Brain pericyte (primary cell): Measurements from ENCODE around the gene TEX261.
"Not testable (repeated sequence)": the region's sequence is repeated elsewhere in the genome, so short reads cannot be mapped to it uniquely, and the experiment has no call there.

Source experiments
- DNase-seq: peaks from one replicate; pipeline ENCODE4 v3.0.0-alpha.2; 2012; ENCODE audit warnings: low read depth, low spot score

TEX261 gene

DNA sequence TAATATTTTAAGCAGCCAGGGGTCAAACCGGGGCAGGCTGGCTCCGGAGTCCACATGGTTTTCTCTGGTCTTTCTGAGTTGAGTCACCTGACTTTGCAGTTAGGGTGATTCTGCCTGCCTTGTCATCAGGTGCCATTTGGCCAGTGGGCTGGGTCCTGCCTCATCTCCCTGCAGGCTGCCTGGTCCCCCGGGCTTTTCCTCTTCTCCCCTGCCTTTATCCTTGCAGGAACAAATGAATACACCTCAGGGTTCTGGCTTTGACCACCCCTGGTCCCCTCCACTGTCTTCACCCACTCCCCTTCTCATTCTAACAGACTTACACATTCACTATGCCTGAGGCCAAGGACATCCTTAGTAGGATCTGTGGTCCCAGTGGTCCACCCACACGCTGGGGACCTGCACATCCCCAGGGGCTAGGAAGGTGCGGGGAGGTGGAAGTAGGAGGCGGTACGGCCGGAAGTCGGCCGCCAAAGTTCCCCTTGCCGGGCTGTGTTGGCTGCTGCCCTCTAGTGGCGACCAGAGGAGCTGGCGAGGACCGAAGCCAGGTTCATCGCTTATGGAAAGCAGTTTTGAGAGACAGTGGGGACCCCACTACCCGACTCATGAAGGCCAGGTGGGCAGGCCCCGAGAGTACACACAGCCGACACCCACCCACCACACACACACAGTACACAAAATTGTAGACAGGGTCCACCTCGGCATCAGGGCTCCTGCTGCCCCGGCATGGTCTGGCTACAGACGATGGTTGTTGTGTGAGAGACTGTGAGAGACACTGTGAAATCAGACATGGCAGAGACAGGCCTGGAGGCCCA lies 6.3 kb upstream of the TEX261 start:
- no peak for DNase-seq

DNA sequence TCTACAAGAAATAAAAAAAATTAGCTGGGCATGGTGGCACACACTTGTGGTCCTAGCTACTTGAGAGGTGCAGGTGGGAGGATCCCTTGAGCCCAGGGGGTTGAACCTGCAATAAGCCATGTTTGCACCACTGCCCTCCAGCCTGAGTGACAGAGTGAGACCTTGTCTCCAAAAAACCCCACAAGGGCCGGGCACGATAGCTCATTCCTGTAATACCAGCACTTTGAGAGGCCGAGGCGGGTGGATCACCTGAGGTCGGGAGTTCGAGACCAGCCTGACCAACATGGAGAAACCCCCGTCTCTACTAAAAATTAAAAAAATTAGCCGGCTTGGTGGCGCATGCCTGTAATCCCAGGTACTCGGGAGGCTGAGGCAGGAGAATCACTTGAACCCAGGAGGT lies 5.3 kb upstream of the TEX261 start:
- not testable (repeated sequence) for DNase-seq

DNA sequence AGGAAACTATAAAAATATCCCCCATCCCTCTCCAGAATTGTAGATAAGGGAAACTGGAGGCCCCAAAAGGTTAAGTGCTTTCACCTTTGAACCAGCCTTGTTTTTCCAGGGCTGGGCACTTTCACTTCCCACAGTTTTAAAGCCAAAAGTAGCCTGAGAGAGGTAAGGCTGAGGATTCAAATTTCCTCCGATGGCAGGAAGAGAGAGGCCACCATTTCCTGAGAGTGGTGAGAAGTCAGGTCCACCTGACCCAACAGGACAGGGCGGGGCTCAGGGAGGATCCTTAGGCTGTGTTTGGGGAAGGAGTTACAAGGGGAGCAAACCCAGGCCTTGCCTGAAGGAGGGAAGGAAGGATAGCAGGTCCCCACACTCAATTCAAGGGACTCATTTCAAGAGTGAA lies 4.7 kb upstream of the TEX261 start:
- no peak for DNase-seq

DNA sequence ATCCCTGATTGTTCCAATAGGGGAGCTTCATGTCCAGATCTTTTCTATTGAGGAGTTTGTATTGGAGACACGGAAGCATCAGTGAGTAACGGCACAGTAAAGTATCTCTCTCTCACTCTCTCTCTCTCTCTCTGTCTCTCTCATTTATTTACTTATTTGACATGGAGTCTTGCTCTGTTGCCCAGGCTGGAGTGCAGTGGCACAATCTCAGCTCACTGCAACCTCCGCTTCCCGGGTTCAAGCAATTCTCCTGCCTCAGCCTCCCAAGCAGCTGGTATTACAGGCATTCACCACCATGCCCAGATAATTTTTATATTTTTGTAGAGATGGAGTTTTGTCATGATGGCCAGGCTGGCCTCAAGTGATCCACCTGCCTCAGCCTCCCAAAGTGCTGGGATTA lies 4.2 kb upstream of the TEX261 start:
- DNase-seq = not testable (repeated sequence)

DNA sequence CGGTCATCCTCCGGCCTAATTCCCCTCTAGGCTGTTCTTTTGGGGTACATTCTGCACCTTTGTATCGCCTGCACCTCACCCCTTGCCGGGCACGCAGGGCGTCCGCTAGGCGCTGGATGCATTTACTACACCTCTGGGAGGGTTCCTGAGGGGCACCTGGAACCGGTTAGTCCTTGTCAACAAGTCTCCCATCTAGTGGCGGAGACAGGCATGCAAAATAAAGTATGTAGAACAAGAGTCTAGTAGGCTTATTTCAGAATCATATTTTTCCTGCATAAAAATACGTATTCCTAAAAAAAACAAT lies 705 bp upstream of the TEX261 start:
- DNase-seq = no peak

DNA sequence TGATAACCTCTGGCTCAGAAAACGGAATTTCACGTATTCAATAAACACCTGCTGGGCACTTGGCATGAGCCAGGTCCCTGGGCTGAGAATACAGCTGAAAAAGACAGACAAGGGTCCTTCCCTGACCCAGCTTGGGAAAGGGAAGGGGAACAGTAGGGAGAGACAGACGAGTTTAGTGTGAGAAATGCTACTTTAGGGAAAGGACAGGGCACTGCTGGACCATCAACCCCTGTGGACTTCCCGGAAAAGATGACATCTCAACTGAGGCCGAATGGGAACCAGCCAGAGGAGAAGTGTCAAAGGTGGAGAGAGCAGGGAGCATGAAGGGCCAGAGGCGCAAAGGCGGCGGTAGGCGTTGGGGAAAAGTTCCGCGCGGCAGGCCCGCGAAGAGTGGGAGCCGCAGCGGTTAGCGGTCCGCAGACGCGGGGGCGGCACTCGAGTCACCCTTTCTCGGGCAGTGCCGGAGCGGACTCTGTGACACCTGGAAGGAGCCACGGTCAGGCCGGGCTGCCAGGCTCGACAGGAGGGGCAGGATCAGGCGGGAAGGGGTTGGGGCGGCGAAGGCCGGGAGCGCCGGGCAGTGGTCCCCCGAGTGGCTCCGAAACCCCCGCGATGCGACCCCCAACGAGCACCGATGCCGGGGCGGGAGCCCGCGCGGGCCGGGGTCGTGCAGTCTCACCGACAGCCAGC lies 519 bp downstream of the TEX261 start:
- no peak for DNase-seq

DNA sequence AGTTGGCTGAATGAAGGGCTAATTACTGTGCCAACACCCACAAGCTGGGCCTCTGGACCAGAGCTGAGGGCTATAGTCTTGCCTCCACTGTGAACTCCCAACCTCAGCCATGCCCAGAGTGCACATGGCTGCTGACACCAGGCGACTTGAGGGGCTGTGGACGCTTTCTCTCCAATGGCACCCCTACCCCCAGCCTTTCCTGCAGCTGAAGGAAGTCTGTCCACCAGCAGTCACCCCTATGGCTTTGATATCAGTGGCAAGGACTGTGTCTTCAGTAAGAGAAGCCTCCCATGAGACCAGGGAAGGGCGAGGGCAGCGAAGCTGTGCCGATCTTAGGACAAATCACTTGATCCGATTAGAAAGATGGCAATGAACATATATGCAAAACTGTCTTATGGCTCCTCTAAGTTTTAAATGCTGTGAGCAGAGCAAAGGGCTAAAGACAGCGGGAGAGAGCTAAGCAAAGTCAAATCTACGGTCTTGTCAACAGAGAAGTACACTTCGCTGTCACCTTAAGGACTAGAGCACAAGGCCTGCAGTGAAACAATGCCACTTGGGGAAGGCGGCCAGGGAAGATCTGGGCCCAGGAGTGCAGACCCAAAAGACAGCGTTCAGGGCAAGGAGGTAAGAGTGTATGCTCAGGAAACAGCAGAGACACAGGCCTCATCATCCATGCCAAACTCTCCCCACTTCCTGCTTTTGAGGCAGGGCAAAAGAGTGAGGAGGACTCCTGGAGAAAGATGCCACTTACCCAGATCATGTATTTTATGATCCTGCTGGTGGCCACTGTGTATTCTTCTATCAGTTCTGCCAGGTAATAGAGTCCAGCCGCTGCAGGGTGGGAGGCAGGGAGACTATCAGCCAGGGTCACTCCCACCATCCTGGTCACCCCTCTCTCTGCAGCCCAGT lies 1.5 kb downstream of the TEX261 start:
- no peak for DNase-seq

DNA sequence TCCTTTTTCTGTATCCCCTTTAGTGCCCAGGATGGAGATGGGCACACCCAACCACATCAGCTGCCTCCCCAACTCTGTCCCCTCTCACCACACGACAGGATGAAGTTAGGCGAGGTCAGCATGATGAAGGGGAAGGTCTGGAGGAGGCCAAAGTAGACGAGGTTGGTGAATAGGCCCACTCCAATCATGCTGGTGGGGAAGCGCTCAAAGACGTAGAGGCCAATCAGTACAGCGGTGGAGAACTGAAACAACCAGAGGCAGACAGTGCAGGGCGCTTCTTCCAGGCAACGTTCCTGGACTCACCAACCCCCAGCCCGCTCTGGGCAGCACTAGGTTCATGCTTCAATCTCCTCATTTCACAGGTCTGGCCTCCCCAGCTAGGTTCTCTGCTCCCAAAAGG lies 2.9 kb downstream of the TEX261 start:
- no peak for DNase-seq

DNA sequence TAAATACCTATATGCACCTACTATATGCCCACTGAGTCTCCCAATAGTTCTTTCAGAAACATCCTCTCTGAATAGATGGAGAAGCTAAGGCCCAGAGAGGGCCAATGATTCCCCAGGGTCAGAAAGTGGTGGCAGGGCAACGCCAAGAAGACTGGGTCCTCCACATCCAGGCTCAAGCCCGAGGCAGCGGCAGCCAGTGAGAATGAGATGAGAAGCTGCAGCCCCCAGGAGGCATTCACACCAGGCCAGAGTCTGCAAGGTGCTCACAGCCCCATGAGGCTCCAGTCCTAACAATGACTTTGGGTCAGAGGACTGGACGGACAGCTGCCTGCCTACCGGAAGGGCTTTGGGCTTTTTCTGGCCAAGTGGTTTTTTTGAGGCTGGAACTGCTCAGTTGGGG lies 3.5 kb downstream of the TEX261 start:
- DNase-seq = no peak

DNA sequence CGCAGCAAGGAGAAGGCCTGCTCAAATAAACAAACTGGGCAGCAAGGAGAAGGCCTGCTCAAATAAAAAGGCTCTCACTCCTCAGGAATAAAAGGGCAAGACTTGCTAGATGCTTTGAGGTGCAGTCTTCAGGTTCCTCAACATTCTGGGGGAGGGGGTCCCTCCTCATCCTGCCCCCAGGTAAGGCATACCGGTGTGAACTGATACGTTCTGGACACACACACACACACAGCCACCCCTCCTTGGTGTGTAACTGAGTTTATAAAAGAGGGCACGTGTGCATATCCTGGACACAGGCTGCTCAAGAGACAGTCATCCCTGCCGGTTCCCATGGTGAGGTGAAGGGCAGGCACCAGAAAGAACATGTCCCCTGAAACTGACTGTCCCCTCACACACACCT lies 4.5 kb downstream of the TEX261 start:
- DNase-seq = no peak

DNA sequence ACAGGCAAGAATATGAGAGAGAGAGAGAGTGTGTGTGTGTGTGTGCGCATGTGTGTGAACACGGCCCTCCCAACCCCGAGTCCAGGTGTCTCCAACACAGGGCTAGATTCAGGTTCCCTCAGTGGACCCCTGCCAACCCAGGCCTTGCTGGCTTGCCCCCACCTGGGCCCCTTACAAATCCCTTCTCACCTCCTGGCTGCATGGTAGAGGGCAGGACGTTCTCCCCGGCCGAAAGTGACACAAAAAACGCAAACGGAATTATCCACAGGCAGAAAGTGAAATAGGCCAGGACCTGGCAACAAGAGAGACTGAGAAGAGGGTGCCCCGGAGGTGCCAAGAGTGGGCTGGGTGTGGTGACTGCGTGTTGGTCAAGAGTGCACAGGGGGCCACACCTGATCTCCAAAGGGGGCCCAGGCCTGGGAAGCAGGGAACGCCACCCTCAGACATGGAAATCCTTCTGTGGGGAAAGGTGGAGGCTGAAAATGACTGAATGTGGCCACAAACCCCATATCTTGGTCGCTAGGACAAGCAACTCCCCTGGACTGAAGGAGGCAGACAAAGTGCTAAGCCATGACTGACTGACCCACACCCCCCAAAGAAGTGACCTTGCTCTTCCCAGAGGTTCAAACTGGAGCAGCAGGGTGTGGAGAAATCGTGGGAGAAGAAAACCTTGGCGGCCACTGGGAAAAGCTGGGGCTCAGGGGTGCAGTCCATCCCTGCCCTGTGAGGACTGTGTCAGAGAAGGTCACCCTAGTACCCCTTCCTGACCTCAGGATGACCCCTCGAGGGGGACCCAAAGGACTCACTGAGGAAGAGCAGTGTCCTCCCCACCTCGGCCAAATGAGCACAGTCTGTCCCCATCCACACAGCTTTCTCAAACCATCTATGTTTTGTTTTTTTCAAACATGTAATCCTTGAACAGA lies 5.7 kb downstream of the TEX261 start:
- DNase-seq = no peak

DNA sequence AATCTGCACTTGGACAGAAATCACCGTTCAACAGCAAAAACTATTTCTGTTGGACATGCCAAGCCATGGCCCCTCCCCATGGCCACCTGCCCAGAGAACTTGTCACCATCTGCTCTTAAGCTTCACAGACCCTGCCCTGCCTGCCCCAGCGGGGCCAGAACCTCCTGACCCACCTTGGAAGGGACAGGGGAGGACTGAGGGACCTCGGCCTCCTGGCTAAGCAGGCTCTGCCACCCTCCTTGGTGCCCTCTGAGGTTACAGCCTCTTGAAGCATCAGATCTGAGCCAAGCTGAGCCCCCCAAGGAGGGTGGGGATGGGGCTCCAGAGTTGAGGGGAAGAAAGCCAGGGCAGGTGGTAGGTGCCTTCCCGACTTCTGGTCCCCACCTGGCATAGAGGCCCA lies 6.5 kb downstream of the TEX261 start:
- DNase-seq = no peak

DNA sequence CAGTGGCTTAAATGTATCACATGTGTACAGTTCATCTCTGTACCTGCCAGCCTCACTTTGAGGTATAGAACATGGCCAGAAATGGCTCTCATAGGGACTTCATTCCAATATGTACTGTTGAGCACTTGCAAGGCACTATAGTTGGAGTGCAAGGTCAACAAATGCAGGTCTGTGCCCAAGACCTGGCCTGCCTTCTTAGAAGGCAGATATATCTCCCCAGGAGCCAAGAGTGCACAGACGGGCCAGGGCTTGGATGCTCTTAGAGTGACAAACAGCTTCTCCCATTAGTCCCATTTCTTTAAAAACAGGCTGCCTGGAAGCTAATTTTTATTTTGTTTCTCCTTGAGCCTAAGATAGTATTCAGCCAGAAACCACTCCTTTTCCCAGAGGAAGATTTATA lies 7.3 kb downstream of the TEX261 start:
- no peak for DNase-seq

DNA sequence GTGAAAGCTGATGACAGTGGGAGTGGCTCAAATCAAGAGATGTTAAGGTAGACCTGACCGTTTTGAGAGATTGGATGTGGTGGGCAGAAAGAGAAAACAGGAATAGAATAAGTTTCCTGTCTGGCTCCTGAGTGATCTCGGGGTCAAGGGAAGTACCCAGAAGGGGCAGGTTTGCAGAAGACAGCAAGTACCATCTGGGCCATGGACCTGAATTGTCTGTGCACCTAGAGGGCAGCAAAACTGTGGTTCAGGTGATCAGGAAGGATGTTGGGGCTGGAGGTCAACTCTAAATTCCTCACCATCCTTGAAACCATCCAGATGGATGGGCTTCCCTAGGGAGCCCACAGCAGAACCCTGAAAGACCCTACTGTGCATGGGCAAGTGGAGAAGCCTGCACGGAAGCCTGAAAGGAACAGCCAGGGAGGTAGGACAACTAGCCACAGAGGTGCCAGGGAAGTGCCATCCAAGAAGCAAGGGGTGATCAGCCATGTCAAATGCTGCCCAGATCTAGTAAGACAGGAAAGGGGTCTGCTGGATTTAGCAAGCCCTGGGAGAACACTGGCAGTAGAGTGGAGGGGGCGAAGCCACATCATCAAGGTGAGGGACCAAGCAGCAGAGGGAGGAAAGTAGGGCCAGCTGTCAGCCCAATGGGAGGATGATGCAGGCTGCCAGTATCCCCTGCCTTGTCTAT lies 8.0 kb downstream of the TEX261 start:
- DNase-seq = no peak

DNA sequence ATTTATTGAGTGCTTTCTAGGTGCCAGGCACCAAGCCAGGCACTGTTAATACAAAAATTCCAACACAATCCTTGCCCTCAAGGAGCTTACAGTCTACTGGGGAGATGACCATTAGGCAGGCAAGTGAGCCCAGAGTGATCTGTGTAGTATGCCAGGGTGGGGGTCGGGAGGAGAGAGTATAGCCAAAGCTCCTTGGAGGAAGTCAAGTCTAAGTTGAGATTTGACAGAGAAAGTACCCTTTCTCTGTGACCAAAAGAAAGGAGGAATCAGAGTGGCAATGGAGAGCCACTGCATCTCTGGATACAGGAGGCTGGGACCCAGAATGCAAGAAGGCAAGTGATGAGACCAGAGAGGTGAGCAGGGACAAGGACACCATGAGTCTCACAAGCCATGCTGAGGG lies 8.7 kb downstream of the TEX261 start:
- DNase-seq = no peak

DNA sequence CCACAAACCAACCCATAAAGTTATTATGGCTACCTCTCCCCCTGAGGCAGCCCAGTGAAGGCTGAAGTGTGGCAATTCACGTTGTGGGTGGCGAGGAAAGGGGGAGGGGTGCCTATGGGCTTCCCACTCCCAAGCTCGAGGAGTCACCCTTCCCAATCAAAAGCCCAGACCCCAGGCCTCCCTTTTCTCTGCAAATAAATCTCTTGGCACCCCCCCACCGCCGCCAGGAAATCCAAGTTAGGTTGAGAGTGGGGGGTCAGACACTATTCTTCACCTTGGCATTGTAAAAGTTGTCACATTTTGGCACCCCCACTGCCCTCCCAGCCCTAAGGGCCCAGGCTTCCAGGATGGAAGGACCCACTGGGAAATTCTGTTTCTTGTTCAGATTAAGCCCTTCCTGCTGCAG lies 9.4 kb downstream of the TEX261 start:
- no peak for DNase-seq

DNA sequence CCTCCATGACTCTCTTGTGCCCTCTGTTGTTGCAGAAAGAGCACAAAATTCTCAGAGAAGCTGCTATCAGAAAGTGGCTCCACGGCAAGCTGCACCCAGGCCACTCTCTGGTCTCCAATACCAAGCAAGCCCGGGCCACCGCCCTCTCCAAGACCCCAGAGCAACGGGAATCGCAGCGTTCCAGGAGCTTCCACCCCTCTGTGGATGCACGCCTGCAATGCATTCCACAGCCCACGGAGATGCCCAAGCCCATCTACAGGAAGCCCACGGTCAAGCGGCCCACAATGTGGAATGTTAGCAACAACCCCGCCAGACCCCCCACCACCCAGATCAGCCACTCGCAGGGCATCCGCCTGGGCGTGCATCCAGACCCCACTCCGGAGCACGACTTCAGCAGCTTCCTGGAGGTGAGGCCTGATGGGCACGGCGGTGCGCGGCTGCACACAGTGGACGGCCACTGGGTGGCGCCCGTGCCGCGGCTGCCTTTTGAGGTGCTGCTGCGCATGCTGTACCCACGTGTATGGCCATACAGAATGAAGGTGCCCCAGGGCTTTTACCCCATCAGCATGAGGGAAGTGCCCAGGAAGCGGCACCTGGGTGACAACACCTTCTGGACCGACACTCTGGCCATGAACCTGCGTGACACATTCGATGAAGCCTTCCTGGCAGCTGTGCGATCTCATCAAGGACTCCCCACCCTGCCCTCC lies 9.9 kb downstream of the TEX261 start:
- no peak for DNase-seq

DNA sequence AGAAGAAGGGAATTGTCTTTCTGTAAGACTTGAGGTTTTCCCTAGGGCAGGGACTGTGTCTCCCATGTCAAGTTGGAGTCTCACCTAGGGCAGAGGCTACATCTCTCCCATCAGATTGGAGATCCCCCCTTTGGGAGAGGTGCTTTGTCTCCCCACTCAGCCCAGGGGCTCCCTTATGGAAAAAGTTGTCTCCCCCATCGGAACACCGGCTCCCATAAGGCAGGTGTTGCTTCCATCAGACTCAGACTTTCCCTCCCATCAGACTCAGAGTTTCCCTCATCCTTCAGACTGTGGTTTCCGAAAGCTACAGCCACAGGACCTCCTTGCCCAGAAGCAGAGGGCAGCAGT lies 10.5 kb downstream of the TEX261 start:
- DNase-seq = no peak

DNA sequence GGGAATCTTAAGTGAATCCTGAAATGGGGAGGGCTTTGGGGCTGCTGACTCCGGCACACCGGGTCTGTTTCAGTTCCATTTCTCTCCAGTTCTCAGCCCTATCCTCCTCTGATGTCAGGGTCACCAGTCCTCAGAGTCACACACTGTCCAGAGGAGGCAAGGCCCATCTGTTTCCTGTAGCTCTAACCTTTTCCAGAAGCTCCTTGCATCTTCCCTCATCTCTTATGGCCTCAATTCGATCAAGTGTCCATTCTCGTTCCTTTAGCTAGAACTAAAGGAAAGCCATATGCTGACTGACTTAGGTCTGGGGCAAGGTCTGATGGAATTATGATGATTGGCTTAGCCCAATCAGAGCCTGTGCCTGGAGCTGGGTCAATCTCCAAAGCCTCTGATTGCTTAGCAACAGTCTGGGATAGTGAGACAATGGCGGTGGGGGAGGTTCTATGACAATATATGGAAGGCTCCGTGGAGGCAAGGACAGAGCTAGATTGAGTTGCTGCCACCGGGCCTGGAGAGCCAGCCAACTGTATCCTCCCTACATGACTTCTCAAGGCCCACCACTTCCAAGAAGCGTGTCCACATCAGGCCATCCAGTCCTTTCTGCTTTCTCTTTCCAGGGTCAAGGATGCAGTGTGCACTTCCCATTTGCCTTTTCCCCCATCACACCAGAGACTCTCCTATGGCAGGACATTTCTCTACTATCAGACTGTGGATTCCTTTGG lies 11.0 kb downstream of the TEX261 start:
- no peak for DNase-seq

DNA sequence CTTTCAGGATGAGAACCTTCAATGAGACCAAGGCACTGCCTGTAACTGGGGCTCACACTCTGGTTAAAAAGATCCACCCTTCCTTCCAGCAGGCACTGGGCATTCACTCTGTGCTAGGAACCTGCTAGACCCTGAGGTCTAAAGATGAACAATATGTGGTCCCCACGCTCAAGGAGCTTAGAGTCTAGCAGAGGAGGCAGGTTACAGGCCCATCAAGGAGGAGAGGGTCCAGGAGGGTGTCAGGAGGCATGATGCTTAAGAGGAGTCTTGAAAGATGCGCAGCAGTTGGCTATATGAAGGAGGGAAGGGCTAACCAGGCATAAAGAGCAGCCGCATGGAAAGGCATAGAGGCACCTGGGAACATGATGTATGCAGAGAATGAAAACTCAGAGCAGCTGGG lies 11.7 kb downstream of the TEX261 start:
- DNase-seq = no peak
